ENCODE measurements around the gene ACSF3. TPM values are rescaled to one million over a fixed set of nuclear protein-coding genes. Genes with fewer than 3 reads are reported as not detected.

Gene ACSF3
- total RNA-seq, 1 experiment from 2014 or later: 34.0 TPM

DNA sequence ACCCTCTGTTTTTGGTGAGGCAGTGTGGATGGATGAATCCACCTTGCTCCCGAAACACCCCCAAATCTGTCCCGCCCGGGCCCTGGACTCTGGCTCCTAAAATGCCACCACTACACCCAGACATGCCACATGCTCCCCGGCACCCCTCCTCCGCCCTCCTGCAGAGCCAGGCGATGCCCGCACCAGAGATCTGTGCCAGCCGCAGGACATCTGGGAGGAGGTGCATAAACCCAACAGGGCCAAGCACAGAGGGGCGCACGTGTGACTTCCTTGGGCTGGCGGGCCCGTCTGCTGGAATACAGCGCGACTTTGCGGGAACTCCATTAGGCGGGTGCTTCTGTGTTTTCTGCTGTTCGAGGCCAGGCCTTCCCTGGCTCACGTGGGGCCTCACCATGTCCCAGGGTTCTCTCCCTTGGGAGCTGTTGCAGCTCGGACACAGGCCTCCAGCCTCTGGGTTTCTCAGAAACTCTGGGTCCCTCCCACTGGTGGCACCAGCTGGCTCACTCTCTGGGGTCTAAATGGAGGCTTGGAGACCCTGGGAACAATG, 14.1 kb upstream of the ACSF3 start:
- H3K4me1 ChIP-seq (replicated peaks; ENCODE audit: insufficient read depth): no peaks in the 10 kb centered on the region
- no peaks in the 10 kb centered on the region for H3K9me3 ChIP-seq (ENCODE audit: insufficient read depth, low read depth)
- TF ChIP-seq EZH2 (IDR thresholded peaks at IDR 0.05; ENCODE audit: low read depth) (no peak), CTCF (conservative IDR thresholded peaks at IDR 0.05) (no peak)
- H2AFZ ChIP-seq: no peak overlapping the region
- no peaks in the 10 kb centered on the region for H3K36me3 ChIP-seq (ENCODE audit: low read depth)
- peaks cover 14% of the 10 kb centered on the region; the same call in 1 of the 2 replicates for H3F3A ChIP-seq (ENCODE audit: insufficient read depth, low read depth)
- no peaks in the 10 kb centered on the region for H3K9me2 ChIP-seq (ENCODE audit: insufficient read depth)
- ChIA-PET CTCF (no interaction called here), POLR2A (ENCODE audit: unreplicated experiment) (no interaction called here)
- H3K27ac ChIP-seq: no peak overlapping the region
- DNase-seq: no peak
- no peak overlapping the region for H3K4me3 ChIP-seq
- peaks cover 66% of the 10 kb centered on the region for H3K27me3 ChIP-seq (ENCODE audit: insufficient read depth, low read depth)
- H3K79me2 ChIP-seq (ENCODE audit: low read depth): no peaks in the 10 kb centered on the region
- no peak overlapping the region for H3K4me2 ChIP-seq
- no peaks in the 10 kb centered on the region for H4K20me1 ChIP-seq (ENCODE audit: insufficient read depth)
- BruUV-seq (replicated peaks): no TSS peak
- intact Hi-C loops (cut with micrococcal nuclease; ENCODE audit: unreplicated experiment): no loop called here

GRCh38 chr16:89080196-89080853, 13.3 kb upstream of the ACSF3 start:
- Histone ChIP-seq H3K27ac (no peak overlapping the region), H3F3A (ENCODE audit: insufficient read depth, low read depth) (peaks cover 9% of the 10 kb centered on the region; the same call in 1 of the 2 replicates), H3K27me3 (ENCODE audit: insufficient read depth, low read depth) (peaks cover 74% of the 10 kb centered on the region), H3K4me1 (replicated peaks; ENCODE audit: insufficient read depth) (no peaks in the 10 kb centered on the region), H3K79me2 (ENCODE audit: low read depth) (no peaks in the 10 kb centered on the region), H3K4me2 (no peak overlapping the region), H3K4me3 (no peak overlapping the region), H4K20me1 (ENCODE audit: insufficient read depth) (no peaks in the 10 kb centered on the region), H2AFZ (no peak overlapping the region), H3K9me3 (ENCODE audit: insufficient read depth, low read depth) (no peaks in the 10 kb centered on the region), H3K36me3 (ENCODE audit: low read depth) (no peaks in the 10 kb centered on the region), H3K9me2 (ENCODE audit: insufficient read depth) (no peaks in the 10 kb centered on the region)
- ChIA-PET POLR2A (ENCODE audit: unreplicated experiment) (no interaction called here), CTCF (no interaction called here)
- intact Hi-C loops (cut with micrococcal nuclease; ENCODE audit: unreplicated experiment): no loop called here
- no TSS peak for BruUV-seq (replicated peaks)
- DNase-seq: no peak
- TF ChIP-seq CTCF (conservative IDR thresholded peaks at IDR 0.05) (no peak), EZH2 (IDR thresholded peaks at IDR 0.05; ENCODE audit: low read depth) (no peak)

DNA sequence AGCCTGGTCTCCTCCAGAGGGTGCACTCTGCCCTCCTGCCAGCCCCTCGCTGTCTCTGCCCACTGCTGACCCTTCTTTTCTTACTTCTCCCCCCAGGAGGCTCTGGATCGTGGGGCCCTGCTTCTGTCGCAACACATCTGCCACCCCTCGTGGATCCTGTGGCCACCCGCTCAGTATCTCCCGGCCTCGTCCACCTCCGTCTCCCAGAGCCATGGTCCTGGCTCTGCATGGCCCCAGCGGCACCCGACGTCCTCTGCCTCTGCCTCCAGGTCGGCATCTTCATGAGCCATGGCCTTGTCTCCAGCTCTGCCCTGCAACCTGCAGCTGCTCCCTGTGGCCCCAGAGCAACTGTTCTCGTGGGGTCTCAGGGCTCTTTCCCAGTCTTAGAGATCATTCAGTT, 12.1 kb upstream of the ACSF3 start:
- no peaks in the 10 kb centered on the region for H3K36me3 ChIP-seq (ENCODE audit: low read depth)
- no peaks in the 10 kb centered on the region for H4K20me1 ChIP-seq (ENCODE audit: insufficient read depth)
- H3F3A ChIP-seq (ENCODE audit: insufficient read depth, low read depth): peaks cover 3% of the 10 kb centered on the region; the same call in 1 of the 2 replicates
- peaks cover 85% of the 10 kb centered on the region for H3K27me3 ChIP-seq (ENCODE audit: insufficient read depth, low read depth)
- intact Hi-C loops (cut with micrococcal nuclease; ENCODE audit: unreplicated experiment): no loop called here
- TF ChIP-seq EZH2 (IDR thresholded peaks at IDR 0.05; ENCODE audit: low read depth): no peak
- TF ChIP-seq CTCF (conservative IDR thresholded peaks at IDR 0.05): no peak
- H3K4me3 ChIP-seq: no peak overlapping the region
- CTCF ChIA-PET: no interaction called here
- POLR2A ChIA-PET (ENCODE audit: unreplicated experiment): no interaction called here
- no peak overlapping the region for H3K4me2 ChIP-seq
- BruUV-seq (replicated peaks): no TSS peak
- H3K9me3 ChIP-seq (ENCODE audit: insufficient read depth, low read depth): no peaks in the 10 kb centered on the region
- H3K9me2 ChIP-seq (ENCODE audit: insufficient read depth): no peaks in the 10 kb centered on the region
- H2AFZ ChIP-seq: no peak overlapping the region
- DNase-seq: no peak
- no peaks in the 10 kb centered on the region for H3K4me1 ChIP-seq (replicated peaks; ENCODE audit: insufficient read depth)
- no peaks in the 10 kb centered on the region for H3K79me2 ChIP-seq (ENCODE audit: low read depth)
- H3K27ac ChIP-seq: no peak overlapping the region

Data from PC-9 (cell line).